Spinal cord (tissue), 10 donors: ENCODE measurements around the gene ACP6. TPM values are rescaled to one million over a fixed set of nuclear protein-coding genes. Genes with fewer than 3 reads are reported as not detected.

ENCODE experiments used
- DNase-seq, 6 donors: peaks; one replicate each; pipeline versions ENCODE4 v3.0.0 to v3.0.0-alpha.2; 2013 to 2015; ENCODE audit warnings: low spot score in 6 of 6, low read depth in 4 of 6
- H3K27ac ChIP-seq: one replicate; pipeline ENCODE4 v1.5.1; 2013; ENCODE audit warnings: low read depth, low read length, control low read depth
- H3K27me3 ChIP-seq: one replicate; pipeline ENCODE4 v1.6.1; 2013; ENCODE audit warnings: low read length; ENCODE audit not compliant: control insufficient read depth, insufficient read depth
- H3K36me3 ChIP-seq: one replicate; pipeline ENCODE4 v1.6.1; 2013; ENCODE audit warnings: low read length; ENCODE audit not compliant: control insufficient read depth, insufficient read depth
- H3K4me1 ChIP-seq: one replicate; pipeline ENCODE4 v1.6.1; 2013; ENCODE audit warnings: low read length; ENCODE audit not compliant: control insufficient read depth, insufficient read depth
- H3K4me3 ChIP-seq: one replicate; pipeline ENCODE4 v1.5.1; 2013; ENCODE audit warnings: low read depth, low read length, control low read depth
- H3K9me3 ChIP-seq: one replicate; pipeline ENCODE4 v1.6.1; 2013; ENCODE audit warnings: low read length; ENCODE audit not compliant: control insufficient read depth, insufficient read depth
- WGBS: methylation state at CpG from one replicate; pipeline ENCODE4 v1.1.5; 2013; ENCODE audit warnings: missing lambda C conversion rate; ENCODE audit not compliant: insufficient coverage; 5-methylcytosine and 5-hydroxymethylcytosine counted together
- polyA plus RNA-seq, 2 donors: library from polyadenylated mRNA; unstranded; fragments of 120-200 nt; gene quantifications; one replicate each; pipeline ENCODE4 v1.2.1, GENCODE V29; 2013; ENCODE audit not compliant: insufficient read length in 2 of 2
- total RNA-seq, 2 donors: library from RNA; depleted of rRNA in 1 of 2; stranded (reverse); fragments of 120-200 nt in 1 of 2; fragments of >200 nt in 1 of 2; gene quantifications; one replicate each; pipeline versions ENCODE4 v1.2.3 to v1.2.4, GENCODE V29; 2013 to 2014
- donor health status: healthy.

ACP6 gene
- total and polyA plus RNA-seq, 4 donors = 12.1 to 16.2 (median 14.3) TPM

DNA sequence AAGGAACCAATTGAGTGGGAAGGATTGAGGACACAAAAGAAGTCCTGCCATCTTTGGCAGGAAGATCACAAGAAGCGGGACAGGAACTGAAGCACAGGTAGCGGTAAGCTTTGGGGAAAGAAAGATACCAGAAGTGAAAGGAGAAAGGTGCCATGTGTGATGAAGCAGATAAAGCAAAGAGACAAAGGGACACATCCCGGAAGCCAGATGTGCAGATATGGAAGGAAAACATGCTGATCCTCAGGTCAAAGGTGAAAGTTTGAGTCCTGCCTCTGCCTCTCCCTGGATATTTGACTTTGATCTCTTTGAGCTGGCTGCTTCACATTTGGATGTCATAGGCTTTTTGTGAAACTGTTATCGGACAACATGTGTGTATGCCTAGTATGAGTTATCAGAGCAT is 34.0 kb downstream of the ACP6 start:
- H3K4me3 ChIP-seq = no peak overlapping the region
- H3K9me3 ChIP-seq = no peaks in the 10 kb centered on the region
- no peak overlapping the region for H3K27ac ChIP-seq
- peaks cover 5% of the 10 kb centered on the region for H3K4me1 ChIP-seq
- WGBS = 88% methylated on average over 4 of the region's 4 CpGs
- H3K27me3 ChIP-seq = no peaks in the 10 kb centered on the region
- DNase-seq = no peak
- peaks cover 3% of the 10 kb centered on the region for H3K36me3 ChIP-seq

DNA sequence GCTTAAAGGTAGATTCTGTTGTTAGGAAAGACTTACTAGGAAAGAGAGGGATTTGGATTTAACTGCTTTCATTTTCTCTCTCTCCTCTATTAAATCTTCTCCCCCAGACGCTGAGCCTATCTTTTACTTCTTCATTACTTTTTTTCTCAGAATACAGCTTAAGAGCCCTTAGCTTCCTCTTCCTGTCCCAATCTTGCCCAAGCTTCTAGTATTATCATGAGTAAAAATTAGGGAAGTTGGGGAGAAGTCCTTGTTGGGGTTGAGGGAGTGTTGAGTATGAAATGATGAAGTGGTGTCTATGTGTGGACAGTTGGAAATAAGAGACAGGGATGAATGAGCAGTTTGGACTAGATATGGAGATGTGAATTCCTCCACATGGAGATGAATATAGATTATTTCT is 35.0 kb downstream of the ACP6 start:
- Histone ChIP-seq H3K36me3 (peaks cover 3% of the 10 kb centered on the region), H3K9me3 (no peaks in the 10 kb centered on the region), H3K27ac (no peak overlapping the region), H3K4me3 (no peak overlapping the region), H3K27me3 (no peaks in the 10 kb centered on the region), H3K4me1 (peaks cover 5% of the 10 kb centered on the region)
- DNase-seq = no peak
- no CpG with 5 or more reads among the region's 1 CpG for WGBS

DNA sequence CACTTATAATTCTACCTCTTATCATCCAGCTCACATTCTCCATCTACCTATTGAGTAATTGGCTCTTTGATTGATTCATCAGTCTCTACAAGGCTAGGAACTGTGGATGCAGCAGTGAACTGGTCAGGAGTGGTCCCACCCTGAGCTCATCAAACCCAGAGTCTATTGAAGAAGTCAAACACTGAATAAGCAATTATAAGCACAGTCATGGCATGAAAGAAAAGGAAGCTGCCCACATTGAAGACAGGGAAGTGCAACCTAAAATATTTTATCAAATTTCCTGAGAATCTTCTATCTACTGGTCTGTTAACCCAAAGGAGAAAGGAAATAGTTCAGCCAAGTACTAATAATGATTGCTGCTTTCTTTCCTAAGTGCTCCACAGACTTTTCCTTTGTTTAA is 35.7 kb downstream of the ACP6 start:
- H3K4me3 ChIP-seq = no peak overlapping the region
- peaks cover 3% of the 10 kb centered on the region for H3K4me1 ChIP-seq
- no peak for DNase-seq
- H3K27ac ChIP-seq = no peak overlapping the region
- H3K9me3 ChIP-seq = no peaks in the 10 kb centered on the region
- H3K36me3 ChIP-seq = peaks cover 3% of the 10 kb centered on the region
- H3K27me3 ChIP-seq = no peaks in the 10 kb centered on the region

DNA sequence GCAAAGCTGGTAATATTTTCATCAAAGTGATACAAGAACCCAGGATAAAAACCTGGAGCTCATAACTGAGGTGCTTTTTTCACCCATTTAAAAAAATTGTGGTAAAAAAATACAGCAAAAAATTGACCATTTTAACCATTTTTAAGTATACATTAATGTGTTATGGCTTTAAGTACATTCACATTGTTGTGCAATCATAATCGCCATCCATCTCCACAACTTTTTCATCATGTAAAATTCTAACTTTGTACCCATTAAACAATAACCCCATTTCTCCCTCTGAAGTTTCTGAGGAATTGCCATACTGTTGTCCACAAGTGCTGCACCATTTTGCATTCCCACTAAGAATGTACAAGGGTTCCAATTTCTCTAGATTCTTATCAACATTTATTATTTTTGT is 36.6 kb downstream of the ACP6 start:
- Histone ChIP-seq H3K9me3 (no peaks in the 10 kb centered on the region), H3K4me1 (no peaks in the 10 kb centered on the region), H3K36me3 (peaks cover 3% of the 10 kb centered on the region), H3K4me3 (no peak overlapping the region), H3K27me3 (no peaks in the 10 kb centered on the region), H3K27ac (no peak overlapping the region)
- WGBS = no CpG with 5 or more reads among the region's 1 CpG
- DNase-seq = no peak

DNA sequence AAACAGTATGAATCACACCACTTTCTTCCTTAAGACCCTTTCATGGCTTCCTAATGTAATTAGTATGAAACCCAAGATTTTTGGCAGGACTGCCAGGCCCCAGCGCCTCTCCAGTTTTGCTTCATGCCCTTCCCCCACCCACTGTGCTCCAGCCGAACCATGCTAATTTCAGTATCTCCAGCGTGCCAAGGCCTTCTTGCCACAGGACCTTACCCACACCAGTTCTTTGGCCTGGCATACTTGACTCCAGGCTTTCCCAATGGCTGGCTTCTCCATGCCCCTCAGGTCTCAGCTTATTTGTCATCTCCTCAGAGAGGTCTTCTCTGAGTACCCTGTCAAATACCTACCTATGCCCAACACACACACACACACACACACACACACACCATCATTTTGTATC is 38.5 kb downstream of the ACP6 start:
- no peaks in the 10 kb centered on the region for H3K9me3 ChIP-seq
- 82% methylated on average over 3 of the region's 3 CpGs for WGBS

DNA sequence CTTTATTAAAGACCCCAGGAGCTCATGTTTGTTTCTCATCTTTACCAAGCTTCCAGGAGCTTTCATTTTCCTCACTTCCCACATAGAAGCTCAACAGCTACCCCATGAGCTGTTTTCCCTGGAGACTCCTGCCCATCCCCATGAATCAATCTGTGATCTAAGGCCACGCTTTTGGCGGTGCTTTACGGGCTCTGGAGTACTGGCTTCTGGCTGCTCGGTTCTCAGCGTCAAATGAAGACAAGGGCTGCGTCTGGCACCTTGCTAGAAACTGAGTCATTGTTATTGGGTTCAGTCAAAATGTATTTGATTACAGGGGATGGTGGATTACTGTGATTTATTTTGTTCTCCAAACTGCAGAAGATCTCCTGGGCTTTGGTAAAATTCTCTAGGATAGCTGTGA is 39.9 kb downstream of the ACP6 start:
- no peak overlapping the region for H3K4me3 ChIP-seq
- no peaks in the 10 kb centered on the region for H3K9me3 ChIP-seq
- peak in 1 of 6 donors; percentile 20 for DNase-seq
- no peaks in the 10 kb centered on the region for H3K4me1 ChIP-seq
- WGBS = 66% methylated on average over 6 of the region's 6 CpGs
- peaks cover 3% of the 10 kb centered on the region for H3K36me3 ChIP-seq
- no peaks in the 10 kb centered on the region for H3K27me3 ChIP-seq
- no peak overlapping the region for H3K27ac ChIP-seq

More for the DNA sequence above, 38.5 kb downstream of the ACP6 start:
- DNase-seq = no peak
- Histone ChIP-seq H3K27ac (no peak overlapping the region), H3K36me3 (peaks cover 3% of the 10 kb centered on the region), H3K4me3 (no peak overlapping the region), H3K27me3 (no peaks in the 10 kb centered on the region), H3K4me1 (no peaks in the 10 kb centered on the region)

DNA sequence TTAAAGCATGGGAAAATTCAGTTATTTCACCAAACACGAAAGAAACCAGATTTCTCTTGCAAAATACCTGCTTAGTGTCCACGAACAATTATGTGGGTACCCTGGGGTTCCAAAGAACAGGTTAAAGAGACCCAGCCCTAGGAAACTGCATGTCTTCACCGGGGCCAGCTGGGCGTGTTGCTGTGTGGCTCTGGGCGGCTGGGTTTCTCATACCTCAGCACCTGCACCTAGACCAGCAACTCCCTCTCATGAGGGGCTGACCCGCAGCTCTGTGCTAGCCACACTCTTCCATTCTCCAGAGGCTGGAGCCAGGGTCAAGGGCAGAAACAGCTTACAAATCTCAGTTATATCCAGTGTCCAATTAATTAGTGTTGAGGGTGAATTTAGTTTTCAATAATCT is 40.3 kb downstream of the ACP6 start:
- H3K27ac ChIP-seq = no peak overlapping the region
- DNase-seq = no peak
- peaks cover 3% of the 10 kb centered on the region for H3K36me3 ChIP-seq
- no peak overlapping the region for H3K4me3 ChIP-seq
- no peaks in the 10 kb centered on the region for H3K27me3 ChIP-seq
- H3K4me1 ChIP-seq = no peaks in the 10 kb centered on the region
- H3K9me3 ChIP-seq = no peaks in the 10 kb centered on the region
- 89% methylated on average over 5 of the region's 6 CpGs for WGBS

DNA sequence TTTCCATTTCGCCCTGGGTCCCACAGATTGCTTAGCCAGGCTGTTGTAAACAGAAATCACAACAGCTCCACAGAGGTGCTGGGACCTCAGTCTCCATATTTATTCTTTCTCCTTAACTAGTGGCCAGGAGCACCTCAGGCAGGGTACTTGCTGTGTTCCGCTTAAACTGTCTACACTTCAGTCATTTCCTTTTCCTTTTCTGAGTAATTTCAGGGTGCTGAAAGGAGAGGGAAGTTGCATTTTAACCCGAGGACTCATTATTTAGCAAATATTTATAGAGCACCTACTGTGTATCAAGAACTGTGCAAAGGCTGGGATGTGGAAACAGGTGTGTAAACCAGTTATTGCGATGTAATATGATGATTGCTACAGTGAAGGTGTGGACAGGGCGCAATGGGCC is 41.9 kb downstream of the ACP6 start:
- Histone ChIP-seq H3K9me3 (no peaks in the 10 kb centered on the region), H3K4me1 (no peaks in the 10 kb centered on the region), H3K27me3 (no peaks in the 10 kb centered on the region), H3K4me3 (no peak overlapping the region), H3K27ac (no peak overlapping the region), H3K36me3 (peaks cover 16% of the 10 kb centered on the region)
- 97% methylated on average over 3 of the region's 5 CpGs for WGBS
- DNase-seq = no peak

DNA sequence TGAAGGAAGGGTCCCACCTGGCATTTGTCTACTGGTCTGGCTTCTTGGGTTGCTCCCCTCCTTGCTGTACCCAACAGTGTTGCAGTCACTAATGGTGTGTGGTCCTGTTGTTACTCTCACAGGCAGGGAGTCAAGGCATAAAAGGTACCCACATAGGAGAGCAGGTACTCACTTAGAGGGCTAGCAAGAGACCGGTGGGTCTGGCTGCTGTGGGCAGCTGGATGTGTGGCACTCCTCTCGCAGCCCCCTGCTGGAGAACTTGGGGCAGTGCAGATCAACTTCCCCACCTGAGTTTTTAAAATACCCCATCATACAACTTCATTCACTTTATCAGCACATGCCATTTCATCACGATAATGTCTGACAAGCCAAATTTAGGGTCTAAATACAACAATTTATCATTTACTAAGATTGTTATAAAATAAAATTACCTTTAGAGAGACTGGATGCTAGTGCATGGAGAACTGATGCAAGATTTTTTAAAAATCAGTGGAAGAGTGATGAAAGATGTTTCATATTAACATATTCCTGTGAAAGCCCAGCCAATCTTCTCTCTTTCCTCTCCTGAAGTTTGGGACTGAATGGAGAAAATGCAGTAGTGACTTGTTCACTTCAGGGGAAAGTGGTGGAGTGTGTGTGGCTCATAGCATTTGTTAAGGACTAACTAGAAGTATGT is 42.8 kb downstream of the ACP6 start:
- H3K4me1 ChIP-seq = no peaks in the 10 kb centered on the region
- H3K9me3 ChIP-seq = no peaks in the 10 kb centered on the region
- H3K27ac ChIP-seq = no peak overlapping the region
- 27% methylated on average over 2 of the region's 3 CpGs for WGBS
- H3K4me3 ChIP-seq = no peak overlapping the region
- peaks cover 16% of the 10 kb centered on the region for H3K36me3 ChIP-seq
- no peaks in the 10 kb centered on the region for H3K27me3 ChIP-seq
- peak in 2 of 6 donors; percentile 46 to 69 for DNase-seq

DNA sequence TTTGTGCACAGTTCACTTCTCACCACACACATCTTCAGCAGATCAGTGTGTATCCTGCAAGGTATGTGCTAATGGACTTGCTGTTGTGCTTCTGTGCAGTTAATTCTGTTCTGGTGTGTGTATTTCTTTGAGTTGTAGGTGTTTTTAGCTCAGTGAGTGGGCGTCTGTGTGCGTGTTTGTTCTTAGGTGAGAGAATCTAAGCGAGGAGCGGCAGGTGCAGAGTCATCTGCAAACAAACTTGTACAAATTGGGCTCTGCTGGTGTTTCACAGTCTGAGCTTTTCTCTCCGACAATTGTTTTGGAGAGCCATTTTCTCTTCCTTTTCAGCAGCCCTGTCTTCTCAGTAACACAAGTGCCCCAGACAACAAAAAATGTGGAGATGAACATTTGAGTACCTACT is 43.6 kb downstream of the ACP6 start:
- DNase-seq = no peak
- Histone ChIP-seq H3K36me3 (peaks cover 13% of the 10 kb centered on the region), H3K27ac (no peak overlapping the region), H3K4me1 (no peaks in the 10 kb centered on the region), H3K27me3 (no peaks in the 10 kb centered on the region), H3K4me3 (no peak overlapping the region), H3K9me3 (no peaks in the 10 kb centered on the region)
- WGBS = 98% methylated on average over 4 of the region's 5 CpGs
